NCI-H1092 treated with DMSO at 0.1 percent for 48 hours (cell line): ENCODE measurements around the gene SNX27.
"Not testable (repeated sequence)": the region's sequence is repeated elsewhere in the genome, so short reads cannot be mapped to it uniquely, and the experiment has no call there.

Experiments
- DNase-seq: peaks from one replicate; lab custom pipeline; 2025; lab: John Stamatoyannopoulos, UW

The SNX27 gene

GRCh38 chr1:151611832-151612500 is at the start of gene SNX27:
TSS of gene SNX27 (plus strand) at chr1:151612050. CDS start at chr1:151612202, 152 bp downstream.
- peak; percentile 94 for DNase-seq

GRCh38 chr1:151562661-151563060 is 49.2 kb upstream of the SNX27 start:
- no peak for DNase-seq

GRCh38 chr1:151563376-151563775 is 48.5 kb upstream of the SNX27 start:
- DNase-seq, result no peak

GRCh38 chr1:151565502-151566189 is 46.2 kb upstream of the SNX27 start:
- DNase-seq, result no peak

GRCh38 chr1:151568626-151569088 is 43.2 kb upstream of the SNX27 start:
- no peak for DNase-seq

- no peak for DNase-seq
Observed at GRCh38 chr1:151570819-151571218, 41.0 kb upstream of the SNX27 start.

GRCh38 chr1:151574575-151575529 is 37.0 kb upstream of the SNX27 start:
- no peak for DNase-seq

- no peak for DNase-seq
Observed at GRCh38 chr1:151577173-151577572, 34.7 kb upstream of the SNX27 start.

GRCh38 chr1:151578941-151579340 is 32.9 kb upstream of the SNX27 start:
- no peak for DNase-seq

GRCh38 chr1:151579436-151580225 is 32.2 kb upstream of the SNX27 start:
- no peak for DNase-seq

- no peak for DNase-seq
Observed at GRCh38 chr1:151581451-151581850, 30.4 kb upstream of the SNX27 start.

- no peak for DNase-seq
Observed at GRCh38 chr1:151581921-151582320, 29.9 kb upstream of the SNX27 start.

GRCh38 chr1:151583796-151584195 is 28.1 kb upstream of the SNX27 start:
- no peak for DNase-seq

- no peak for DNase-seq
Observed at GRCh38 chr1:151584278-151584677, 27.6 kb upstream of the SNX27 start.

GRCh38 chr1:151584780-151585179 is 27.1 kb upstream of the SNX27 start:
- no peak for DNase-seq

- DNase-seq, result no peak
Observed at GRCh38 chr1:151585622-151586021, 26.2 kb upstream of the SNX27 start.

GRCh38 chr1:151590961-151591360 is 20.9 kb upstream of the SNX27 start:
- no peak for DNase-seq

- no peak for DNase-seq
Observed at GRCh38 chr1:151593730-151594129, 18.1 kb upstream of the SNX27 start.

GRCh38 chr1:151594143-151594625 is 17.7 kb upstream of the SNX27 start:
- peak; percentile 71 for DNase-seq

GRCh38 chr1:151596166-151596953 is 15.5 kb upstream of the SNX27 start:
- no peak for DNase-seq

- not testable (repeated sequence) for DNase-seq
Observed at GRCh38 chr1:151602550-151602949, 9.3 kb upstream of the SNX27 start.
